CD4-positive, alpha-beta T cell treated with Interleukin-12 subunit alpha and Interleukin-12 subunit beta, for 1 hour (primary cell): ENCODE measurements around the gene SPSB1.
A peak's percentile ranks its signal among the peaks of the same experiment; 100 is the strongest.

ENCODE experiments used
- DNase-seq: peaks from one replicate; pipeline ENCODE4 v3.0.0-alpha.2; 2020

SPSB1 gene

DNA sequence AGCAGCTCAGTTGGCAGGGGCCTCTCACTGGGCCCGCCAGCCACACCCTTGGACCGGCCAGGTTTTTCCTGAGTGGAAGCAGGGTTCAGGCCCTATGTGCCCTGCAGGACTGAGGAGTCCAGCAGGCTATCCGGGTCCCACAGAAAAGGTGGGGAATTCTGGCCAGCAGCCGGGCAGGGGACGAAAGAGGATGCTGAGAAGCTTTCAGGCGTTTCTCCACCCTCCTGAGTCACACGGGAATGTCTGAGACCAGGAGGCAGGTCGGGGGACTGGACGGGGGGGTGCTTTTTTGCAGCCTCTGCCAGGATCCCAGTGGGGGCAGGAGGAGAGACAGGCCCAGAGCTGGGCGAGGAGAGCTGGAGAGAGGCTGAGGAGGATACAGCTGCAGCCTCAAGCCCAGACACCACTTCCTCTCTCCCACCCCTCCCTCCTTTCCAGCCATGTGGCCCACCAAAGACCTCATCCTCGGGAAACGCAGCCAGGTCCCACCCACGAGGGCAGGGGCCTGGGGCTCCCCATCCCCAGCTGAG, 105.4 kb downstream of the SPSB1 start:
- no peak for DNase-seq

DNA sequence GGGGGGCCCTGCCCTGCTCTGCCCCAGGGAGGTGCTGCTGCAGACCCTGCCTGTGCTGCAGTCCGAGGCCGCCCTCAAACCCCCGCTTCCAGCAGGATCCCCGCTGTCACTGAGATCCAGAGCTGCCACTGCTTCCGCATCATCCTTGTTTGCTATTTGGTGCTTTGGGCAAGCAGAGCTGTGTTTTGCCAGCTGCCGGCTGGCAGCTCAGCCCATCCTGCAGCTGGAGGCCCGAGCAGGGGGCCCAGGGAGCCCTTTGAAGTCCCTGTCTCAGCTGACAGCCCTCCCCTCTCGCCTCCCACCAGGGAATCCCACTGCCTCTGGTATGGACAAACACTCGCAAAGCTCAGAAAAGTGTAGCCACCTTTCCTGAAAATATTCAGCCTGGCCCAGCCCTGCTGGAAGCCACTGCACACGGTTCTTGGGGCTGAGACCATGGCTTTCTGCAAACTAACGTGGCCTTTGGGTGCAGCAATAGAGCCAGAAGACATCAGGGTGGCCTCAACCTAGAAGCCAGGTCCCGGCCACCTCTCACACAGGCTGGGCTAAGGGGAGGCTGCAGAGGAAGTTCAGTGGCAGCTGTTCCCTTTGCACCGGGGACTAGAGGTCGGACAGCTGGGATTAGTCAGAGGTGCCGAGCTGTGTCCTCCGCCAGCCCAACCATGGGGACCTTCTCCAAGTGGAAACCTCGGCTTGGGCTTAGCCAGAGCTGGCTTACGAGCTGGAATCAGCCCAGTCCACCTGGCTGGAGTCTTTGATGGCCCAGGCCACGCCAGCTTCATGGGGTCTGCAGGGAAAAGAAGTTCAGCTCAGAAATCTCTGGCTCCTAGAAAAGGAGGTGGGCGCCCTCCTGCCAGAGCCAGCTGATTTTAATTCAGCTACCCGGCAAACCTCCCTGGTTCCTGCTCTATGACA, 107.1 kb downstream of the SPSB1 start:
- DNase-seq, result no peak

DNA sequence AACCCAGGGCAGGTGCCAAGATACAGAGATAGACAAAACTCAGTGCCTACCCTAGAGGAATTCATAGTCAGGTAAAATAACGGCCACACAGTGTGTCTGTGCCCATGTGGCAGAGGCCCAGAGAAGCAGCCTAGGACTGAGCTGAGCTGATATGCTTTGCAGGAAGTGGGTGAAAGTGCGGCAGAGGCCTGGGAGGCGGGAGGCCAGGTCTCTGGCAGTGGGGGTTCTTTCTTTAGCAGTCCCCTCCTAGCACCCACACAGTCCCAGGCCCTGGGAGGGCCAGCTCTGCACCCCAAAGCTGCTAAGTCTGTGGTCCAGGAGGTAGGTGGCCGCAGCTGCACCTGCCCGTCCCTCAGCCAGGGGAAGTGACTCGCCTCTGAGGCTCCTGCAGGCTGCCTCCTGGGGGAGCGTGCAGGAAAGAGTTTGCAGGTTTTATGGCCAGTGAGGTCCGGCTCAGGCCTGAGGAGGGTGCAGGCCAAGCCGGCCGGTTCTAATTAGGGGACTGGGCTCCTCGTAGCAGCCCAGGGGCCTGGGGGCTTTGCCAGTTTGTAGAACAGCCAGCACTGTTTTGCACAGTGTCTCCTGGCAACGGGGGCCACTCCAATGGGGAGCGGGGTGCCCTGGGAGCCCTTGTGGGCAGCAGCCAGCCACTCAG, 107.9 kb downstream of the SPSB1 start:
- DNase-seq, result peak; percentile 12

DNA sequence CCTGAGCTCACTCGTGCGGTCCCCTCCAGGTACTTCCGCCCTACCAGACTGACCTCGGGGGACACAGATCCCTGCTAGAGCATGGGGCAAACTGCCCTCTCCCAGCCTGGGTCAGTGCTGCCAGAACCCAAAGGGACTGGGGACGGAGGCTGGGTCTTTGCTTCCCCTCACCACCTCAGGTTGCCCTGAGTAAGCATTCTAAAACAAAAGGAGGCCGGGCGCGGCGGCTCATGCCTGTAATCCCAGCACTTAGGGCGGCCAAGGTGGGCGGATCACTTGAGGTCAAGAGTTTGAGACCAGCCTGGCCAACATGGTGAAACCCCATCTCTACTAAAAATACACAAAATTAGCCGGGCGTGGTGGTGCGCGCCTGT, 108.4 kb downstream of the SPSB1 start:
- DNase-seq, result no peak

DNA sequence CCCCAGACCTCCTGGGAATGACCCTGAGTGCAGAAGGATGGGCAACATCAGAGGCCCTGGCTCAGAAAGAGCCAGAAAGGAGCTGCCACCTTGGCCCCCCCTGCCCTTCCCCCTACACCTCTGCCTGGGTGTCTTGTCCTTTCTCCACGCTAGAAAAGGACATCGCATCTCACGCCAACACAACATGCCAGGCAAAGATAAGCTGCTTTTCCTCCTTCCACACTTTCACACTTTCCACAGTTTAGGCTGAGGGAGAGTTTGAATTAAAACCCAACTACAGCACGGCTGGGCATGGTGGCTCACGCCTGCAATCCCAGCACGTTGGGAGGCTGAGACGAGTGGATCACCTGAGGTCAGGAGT, 109.5 kb downstream of the SPSB1 start:
- no peak for DNase-seq

DNA sequence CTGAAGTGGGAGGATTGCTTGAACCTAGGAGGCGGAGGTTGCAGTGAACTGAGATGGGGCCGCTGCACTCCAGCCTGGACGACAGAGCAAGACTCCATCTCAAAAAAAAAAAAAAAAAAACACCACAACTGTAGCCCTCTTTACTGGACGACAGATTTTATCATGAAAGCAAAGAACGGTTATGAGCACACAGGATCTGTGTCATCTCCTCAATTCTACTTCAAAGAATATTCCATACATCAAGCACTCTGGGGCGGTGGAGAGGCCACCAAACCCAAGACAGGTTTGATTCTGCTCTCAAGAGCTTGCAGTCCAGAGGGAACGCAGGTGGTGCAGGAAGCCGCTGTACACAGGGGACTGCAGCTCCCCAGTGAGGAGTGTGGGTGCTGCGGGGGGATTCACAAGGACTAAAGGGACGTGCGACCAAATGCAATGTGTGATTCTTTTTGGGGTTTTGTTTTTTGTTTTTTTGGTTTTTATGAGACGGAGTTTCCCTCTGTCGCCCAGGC, 110.1 kb downstream of the SPSB1 start:
- no peak for DNase-seq

DNA sequence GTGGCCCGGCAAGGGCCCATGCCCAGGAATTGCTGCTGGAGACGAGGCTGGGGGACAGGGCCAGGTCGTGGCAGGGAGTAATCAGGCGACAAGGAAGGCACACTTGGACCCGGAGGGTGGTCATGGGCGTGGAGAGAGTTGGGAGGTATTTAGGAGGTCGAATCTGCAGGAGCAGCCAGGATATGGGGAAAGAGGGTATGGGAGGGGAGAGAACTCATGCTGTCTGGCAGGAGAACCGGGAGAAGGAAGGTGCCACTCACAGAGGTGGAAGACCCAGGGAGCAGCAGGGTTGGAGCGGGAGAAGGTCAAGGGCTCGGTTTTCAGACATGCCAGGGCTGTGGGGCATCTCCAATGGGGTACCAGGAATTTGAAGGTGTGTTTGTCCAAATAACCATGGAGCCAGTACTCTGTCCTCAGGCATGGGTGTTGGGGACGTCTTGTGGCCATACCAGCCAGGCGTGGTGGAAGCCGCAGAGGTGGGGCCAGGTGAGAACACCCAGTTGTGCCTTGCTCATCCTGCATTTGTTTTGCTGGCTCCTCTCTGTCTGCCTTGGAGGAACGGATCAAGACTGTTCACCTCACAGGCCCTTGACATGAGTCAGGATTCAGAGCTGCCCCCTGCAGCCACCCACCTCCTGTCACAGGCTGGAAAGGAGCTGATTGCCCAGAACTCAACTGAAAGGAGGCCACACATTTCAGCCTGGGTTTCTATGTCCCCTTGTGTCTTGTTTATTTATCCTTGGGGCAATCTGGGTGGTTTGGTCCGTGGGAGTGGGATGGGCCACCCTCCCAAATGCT, 111.6 kb downstream of the SPSB1 start:
- DNase-seq, result no peak

DNA sequence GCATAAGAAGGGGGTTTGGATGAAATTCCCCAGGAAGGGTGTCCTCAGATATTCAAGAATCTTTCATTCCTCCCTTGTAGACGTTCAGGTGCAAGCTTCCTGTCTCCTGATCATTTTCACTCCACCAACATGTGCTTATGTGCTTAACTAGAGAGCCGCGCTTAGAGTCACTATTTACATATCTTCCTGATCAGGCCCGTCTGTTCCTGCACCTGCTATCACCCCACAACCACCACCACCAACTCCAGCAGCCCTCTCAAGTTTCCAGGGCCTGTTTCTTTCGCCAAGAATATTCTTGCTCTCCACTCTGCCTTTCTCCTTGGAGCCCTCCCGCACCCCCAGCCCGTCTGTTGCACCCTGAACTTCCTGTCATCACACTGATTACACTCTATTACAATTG, 113.4 kb downstream of the SPSB1 start:
- no peak for DNase-seq

DNA sequence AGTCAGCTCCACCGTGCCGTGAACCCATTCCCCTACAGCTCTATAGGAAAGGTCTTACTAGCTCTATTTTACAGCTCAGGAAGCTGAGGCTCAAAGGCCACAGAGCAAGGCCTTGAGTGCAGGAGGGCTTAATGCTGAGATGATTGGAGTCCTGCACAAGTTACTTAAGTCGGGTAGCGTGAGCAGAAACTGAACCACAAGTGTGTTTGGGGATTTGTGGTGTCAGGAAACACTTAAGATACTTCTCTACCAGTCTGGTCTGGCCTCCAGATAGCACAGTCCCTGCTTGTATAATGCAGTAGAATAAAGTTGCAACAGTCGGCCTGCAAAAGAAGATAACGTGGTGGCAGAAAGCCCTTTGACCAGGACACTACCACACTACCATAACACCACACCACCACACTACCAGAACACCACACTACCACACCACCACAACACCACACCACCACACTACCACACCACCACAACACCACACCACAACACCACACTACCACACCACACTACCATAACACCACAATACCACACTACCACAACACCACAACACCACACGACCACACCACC, 118.1 kb downstream of the SPSB1 start:
- DNase-seq, result peak; percentile 24

DNA sequence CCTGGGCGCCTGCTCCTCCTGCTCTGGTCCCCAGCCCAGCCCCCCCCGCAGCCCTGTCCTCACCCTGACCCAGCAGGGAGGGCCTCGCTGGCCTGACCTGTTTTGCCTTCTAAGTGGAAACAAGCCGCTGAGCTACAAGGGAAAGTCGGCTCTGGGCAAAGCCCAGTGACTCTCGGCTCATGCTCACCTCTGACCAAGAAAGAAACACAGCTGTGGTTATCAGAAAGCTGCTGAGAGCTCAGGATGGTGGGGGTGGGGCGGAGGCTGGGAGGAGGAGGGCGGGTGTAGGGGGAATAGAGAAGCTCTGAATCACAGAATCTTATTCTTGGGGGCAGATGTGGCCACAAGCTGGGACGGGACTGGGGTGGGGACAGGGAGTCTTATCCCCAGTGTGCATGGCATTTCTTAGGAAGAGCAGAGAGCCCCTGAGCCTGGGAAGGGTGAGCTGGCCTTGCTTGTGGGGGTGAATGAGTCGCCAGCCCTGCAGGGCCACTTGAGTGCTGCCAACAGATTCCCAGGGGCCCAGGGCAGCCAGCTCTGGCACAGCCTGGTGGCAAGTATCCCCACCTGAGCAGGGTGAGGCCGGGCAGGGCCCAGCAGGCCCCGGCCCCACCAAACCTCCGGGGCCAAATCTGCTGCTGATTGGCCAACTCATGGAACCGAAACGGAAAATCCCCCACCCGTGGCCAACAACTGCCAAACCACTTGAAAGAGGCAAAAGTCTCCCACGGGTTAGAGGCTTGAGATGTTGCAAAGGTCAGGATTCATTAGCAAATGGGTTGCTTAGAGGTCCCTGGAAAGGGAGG, 120.6 kb downstream of the SPSB1 start:
- peak; percentile 48 for DNase-seq

DNA sequence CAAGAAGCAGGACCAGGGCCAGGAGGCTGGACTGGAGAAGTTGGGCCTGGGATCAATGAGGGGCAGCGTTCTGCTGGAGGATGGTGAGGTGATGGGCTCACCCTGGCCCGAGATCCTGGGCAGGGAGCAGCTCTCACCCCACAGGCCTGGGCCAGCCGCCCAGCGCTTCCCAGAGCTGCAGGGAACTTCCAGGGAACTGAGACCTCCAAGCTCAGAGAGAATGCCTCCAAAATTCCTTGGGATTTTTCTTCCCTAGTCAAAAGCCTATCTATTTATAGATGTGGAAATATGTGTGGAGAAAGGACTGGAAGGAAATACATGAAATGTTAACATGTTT, 121.2 kb downstream of the SPSB1 start:
- DNase-seq, result no peak

DNA sequence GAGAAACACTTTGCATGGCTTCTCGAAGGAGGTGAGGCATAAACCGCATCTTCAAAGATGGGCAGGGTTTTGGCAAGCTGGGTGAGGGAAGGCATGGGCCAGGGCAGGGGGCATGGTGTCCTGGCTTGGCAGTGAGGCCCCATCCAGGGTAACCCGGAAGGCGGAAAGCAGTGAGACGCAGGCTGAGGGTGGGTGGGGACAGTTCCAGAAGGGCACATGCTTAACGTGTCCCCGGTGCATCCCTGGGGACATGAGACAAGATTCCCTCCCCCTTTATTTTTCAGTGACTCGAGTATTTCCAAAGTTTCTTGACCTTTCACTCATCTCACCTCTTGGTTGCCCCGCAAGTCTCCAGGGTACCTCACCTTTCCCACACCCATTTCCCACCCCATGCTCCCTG, 123.8 kb downstream of the SPSB1 start:
- DNase-seq, result no peak

DNA sequence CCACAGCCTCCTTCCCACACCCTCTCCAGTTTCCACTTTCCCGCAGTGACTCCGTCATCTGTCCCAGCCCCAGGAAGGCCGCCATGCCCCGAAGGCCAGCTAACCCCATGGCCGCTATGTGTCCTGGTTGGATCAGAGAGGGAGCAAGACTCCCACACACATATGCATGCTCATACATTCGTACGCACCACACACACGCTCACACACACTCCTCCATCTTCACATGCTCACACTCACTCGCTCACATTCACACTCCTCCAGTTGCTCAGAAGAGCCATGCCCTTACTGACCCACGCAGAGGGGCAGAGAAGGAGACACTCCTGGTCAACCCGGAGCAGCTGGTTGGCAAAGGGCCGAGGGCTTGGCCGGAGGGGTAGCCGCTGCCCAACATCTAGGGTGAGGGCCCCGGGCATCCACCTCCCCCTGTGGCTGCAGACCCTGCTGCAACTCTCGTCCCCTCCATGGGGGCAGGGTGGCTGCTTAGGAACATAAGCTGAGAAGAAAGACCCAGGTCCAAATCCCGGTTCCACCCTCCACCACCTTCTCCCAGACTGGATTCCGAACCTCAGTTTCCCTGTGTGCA, 124.3 kb downstream of the SPSB1 start:
- DNase-seq, result no peak

DNA sequence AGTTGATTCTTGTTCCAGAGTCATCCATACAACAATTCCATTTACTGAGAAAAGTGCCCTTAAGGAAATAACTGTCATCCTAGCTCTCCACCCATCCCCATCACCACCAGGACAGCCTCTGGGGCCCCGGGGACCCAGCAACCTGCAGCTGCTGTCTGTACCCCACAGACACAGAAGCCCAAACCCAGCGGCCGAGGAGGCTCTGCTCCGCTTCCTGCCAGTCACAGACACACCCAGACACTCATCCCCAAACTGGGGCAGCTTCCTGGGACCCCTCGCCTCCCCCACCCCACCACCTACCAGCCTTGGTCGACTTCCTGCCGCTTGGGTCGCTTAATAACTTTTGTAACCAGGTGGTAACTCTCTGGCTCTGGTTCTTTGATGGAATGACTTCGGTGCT, 125.0 kb downstream of the SPSB1 start:
- peak; percentile 22 for DNase-seq

DNA sequence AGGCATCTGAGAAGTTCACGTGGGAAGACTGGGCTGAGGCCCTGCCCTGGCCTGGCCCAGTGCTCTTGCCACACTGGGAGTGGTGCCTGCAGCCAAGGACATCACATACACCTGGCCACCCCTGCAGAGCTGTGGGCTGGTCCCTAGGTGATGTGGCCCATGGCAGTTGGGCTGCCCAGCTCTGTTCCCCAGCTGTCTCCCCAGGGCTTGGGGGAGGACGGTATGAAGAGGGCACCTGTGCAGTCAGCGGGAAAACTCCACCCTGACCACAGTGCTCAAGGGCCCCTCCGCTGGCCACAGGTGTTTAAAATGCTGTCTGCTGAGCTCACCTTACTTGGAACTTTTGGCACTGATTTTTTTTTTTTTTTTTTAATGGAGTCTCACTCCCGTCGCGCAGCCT, 126.2 kb downstream of the SPSB1 start:
- no peak for DNase-seq
